HG02588 (cell line): Measurements from ENCODE around the gene ACTRT2.

Source experiments
- ATAC-seq: cut with Tn5 transposase; IDR thresholded peaks from one replicate; pipeline ENCODE4 v1.9.1; 2021; ENCODE audit warnings: mild to moderate bottlenecking, moderate library complexity; ENCODE audit not compliant: unreplicated experiment

The ACTRT2 gene

GRCh38 chr1:3066250-3066711 lies 45.0 kb downstream of the ACTRT2 start:
- ATAC-seq = no peak

DNA sequence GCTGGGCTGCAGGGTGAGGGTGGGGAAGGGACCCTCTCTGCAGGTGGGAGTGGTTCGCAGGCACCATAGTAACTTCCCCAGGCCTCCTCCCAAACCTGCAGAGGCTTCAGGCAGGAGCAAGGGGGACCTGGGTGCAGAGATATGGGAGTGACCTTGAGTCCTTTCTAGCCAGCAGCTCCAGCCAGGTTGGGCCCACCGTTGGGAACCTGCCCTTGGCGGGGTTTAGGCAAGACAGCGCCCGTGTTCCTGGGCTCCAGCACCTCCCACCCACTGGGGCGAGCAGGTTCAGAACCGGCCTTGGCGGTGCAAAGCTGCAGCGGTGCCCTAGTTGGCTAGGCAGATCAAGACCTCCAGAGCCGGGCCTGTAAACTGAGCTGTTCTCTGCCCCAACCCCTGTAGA lies 45.6 kb downstream of the ACTRT2 start:
- no peak for ATAC-seq

GRCh38 chr1:3067301-3067670 lies 46.0 kb downstream of the ACTRT2 start:
- ATAC-seq = no peak

DNA sequence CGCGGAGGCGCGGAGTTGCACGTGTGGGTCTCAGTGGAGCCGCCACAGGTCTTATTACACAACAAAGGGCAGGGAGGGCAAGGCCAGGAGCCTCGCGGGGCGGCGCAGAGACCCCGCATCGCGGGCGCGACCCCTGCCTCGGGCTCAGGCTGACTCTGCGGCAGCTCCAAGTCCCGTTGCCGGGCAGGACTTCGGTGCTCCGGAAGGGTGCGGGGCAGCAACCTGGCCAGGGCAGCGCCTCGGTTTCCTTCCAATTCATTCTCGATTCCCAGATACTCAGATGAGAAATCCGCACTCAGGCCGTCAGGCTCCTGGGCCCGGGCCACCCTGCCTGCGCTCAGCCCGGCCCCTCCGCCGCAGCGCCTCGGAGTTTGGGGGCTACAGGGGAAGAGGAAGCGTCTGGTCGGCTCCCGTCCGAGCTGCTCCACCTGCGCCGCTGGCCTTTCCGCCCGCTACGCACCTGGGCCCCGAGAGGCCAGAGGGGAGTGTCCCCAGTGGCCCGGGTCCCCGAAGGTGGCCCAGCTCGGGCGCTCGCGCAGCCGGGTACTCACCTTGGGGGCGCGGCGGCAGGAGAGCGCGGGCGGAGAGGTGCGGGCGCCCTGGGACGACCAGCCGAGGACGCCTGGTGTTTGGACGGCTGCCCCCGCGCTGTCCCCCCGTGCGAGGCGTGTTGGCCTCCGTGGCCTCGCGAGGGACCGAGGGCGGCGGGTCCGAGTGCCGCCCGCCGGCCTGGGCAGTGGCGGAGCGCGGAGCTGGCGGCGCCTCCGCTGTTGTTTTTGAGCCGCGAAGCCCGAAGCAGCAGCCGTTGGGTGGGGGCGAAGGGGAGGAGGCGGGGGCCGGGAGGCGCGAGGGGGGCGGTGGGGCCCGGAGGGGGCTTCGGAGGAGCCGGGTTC lies 46.6 kb downstream of the ACTRT2 start:
- ATAC-seq = no peak

DNA sequence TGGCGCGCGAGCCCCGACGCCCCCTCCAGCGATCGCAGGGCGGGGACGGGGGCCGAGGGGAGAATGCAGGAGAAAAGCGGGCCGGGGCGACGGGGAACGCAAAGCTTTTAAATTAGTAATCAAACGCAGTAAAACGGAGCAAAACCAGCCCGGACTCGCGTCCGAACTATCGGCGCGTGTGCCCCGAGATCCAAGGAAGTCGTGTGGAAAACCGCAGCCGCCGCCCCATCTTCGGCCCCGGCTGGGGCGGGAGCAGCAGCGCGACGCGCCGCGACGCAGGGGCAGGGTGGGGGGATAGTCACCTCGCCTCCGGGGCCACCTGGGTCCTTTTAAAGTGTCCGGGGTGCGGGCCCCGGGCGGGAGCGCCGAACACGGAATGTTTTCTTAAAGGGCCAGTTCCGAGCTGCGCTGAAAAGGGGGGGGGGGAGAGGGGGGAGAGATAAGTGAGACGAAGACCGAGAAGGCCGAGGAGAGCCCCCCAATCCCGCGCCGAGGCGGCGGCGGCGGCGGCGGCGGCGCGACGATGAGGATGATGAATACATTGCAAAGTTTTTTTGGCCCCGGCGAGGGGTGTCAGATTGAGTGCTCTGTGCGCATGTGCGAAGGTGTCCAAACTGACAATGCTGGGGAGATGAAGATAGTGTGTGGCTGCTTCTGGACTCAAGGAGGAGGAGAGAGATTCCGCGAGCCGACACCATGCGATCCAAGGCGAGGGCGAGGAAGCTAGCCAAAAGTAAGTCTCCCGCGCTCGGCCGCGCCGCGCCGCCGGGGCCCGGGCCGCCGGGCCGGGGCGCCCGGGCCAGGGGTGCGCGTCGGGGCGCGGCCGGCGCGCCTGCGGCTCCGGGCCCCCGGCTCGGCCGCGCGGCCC lies 47.5 kb downstream of the ACTRT2 start, which contains the start of gene PRDM16:
TSS of gene PRDM16 (plus strand) at position 640 of the 868 bp plus-strand sequence. CDS start at position 697, 57 bp downstream.
- no peak for ATAC-seq

GRCh38 chr1:3069491-3070308 lies 48.4 kb downstream of the ACTRT2 start:
- no peak for ATAC-seq

DNA sequence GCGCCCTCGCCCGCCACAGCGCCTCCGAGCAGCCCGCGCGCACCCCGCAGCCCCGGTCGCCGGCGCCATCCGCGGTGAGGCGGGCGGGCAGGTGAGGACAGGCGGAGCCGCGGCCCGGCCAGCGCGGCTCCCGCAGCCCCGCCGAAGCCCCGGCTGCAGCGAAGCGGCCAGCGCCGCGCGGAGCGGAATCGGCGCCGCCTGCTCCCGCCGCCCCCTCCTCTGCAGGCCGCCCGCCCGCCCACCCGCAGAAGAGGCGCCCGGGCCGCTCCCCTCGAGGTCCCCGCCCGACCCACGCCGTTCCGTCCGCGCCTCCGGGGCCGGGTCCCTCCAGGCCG lies 49.0 kb downstream of the ACTRT2 start:
- no peak for ATAC-seq

DNA sequence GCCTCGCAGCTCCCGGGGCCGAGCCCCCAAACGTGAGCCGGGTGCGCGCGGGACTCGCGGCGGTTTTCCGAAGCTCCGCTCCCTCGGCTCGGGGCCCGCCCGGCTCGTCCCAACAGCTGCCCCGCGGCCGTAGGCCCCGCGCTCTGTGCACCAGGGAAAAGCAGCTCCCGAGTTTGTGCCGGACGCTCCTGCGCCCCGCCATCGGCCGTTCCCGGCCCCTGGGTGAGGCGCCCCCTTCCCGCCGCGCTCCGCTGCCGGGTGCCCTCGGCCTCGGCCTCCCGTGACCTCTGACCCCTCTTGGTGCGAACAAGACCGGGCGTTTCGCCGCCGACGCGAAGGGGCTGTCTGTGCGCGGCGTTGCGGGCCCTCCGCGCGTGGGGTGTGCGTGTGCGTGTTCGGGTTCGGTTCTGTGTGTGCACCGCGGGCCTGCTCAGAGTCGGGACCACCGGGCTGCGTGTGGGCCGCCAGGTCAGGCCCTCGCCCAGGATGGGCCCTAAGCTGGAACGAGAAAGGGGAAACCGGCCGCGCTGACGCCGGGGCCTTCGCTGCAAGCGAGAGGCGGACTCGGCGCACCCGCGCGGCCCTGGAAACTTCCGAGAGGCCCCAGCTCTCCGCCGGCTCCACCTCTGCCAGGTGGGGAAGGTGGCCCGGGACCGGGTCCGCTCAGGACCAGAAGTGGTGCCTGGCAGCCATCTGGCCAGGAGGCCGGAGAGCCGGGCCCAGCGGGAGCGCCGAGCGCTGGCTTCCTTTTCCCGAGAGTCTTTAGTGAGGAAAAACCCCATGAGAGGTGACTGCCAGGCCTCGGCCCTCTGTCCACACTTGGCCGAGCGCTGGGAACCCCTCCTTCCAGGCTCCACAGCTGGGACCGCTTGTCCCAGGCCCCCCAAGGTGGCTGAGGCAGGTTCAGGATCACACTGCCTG lies 49.6 kb downstream of the ACTRT2 start:
- no peak for ATAC-seq

DNA sequence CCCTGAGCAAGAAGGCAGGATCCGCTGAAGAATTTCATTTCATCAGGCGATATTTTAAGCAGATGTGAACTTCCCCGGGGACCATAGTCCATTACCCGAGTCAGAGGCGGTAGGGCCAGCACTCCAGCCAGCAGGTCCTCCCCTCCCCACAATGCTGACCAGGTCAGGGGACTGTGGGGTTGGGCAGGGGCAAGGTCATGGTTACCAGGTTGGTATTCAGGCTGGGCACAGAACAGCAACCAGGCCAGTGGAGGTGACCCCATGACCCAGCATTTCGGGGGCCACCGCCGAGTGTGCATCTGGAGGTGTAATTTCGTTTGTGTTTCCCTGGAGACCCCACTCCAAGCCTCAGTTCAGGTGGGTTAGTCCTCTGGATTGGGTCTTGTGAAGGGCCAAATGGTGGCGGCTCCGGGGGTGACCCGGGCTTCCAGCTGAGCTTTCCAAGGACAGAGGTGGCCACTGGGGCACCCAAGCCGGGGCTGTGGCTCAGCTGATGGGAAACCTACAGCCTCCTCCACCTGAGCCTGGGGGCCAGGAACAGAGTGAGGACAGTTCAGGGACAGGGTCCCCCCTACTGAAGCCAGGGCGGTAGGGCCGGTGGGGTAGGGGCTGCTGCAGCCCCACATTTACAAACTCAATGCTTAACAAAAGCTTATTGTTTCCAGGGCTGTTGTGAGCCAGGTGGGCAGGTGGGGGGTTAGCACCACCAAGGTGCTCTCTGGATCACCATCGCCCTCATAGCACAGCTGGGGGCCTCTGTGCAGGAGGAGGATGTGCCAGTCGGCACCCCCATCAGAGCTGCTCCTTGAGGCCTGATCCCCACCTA lies 50.5 kb downstream of the ACTRT2 start:
- ATAC-seq = no peak
